GM12891 (cell line): ENCODE results near the gene PRKAG3.
"Not testable (repeated sequence)": the region's sequence is repeated elsewhere in the genome, so short reads cannot be mapped to it uniquely, and the experiment has no call there.

ENCODE experiments used
- DNase-seq: peaks from one replicate; pipeline ENCODE4 v3.0.0; 2011; ENCODE audit warnings: low spot score; ENCODE audit not compliant: insufficient read length
- FAIRE-seq: peaks from 2 replicates; lab custom pipeline; 2011; peaks lifted over from hg19 to GRCh38; lab: Jason Lieb, UNC
- PAX5 ChIP-seq: IDR thresholded peaks from 2 replicates; pipeline ENCODE4 v1.6.1; 2011; ENCODE audit warnings: low read length, moderate library complexity, mild to moderate bottlenecking; ENCODE audit not compliant: insufficient read depth, severe bottlenecking
- POLR2A ChIP-seq: IDR thresholded peaks from 2 replicates; pipeline ENCODE4 v1.6.1; 2011; ENCODE audit warnings: low read depth, low read length, control low read depth
- POLR2AphosphoS5 ChIP-seq: IDR thresholded peaks from 2 replicates; pipeline ENCODE4 v1.6.1; 2011; ENCODE audit warnings: low read depth, low read length, control low read depth
- POU2F2 ChIP-seq: IDR thresholded peaks from 2 replicates; pipeline ENCODE4 v1.6.1; 2011; ENCODE audit warnings: low read depth, mild to moderate bottlenecking, control low read depth, low read length, moderate library complexity
- SPI1 ChIP-seq: IDR thresholded peaks from 2 replicates; pipeline ENCODE4 v1.6.1; 2011; ENCODE audit warnings: low read depth, low read length, control low read depth
- TAF1 ChIP-seq: IDR thresholded peaks from 2 replicates; pipeline ENCODE4 v1.6.1; 2011; ENCODE audit warnings: low read depth, low read length, control low read depth

The PRKAG3 gene

DNA sequence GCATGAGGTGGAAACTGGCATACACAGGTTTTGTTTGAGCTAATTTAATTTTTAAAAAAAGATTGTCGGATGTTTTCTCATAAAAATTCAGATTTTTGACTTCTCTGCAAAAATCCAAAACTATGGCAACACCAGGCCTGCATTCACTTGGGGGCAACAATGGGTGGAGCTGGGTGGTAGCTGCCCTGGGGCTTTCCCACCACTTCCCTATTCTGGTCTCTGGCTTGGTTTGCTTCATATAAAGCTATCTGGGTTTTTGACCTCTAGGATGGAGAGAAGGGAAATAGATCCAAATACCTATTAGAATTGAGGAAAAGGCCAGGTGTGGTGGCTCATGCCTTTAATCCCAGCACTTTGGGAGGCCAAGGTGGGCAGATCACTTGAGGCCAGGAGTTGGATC lies 55.1 kb downstream of the PRKAG3 start:
- DNase-seq (no peak), FAIRE-seq (no peak)
- TF ChIP-seq POLR2AphosphoS5 = no peak
- TF ChIP-seq POLR2A = no peak
- no peak for TF ChIP-seq SPI1
- TF ChIP-seq PAX5 = no peak

- FAIRE-seq (no peak), DNase-seq (no peak)
- no peak for TF ChIP-seq POU2F2
- TF ChIP-seq POLR2A = no peak
- TF ChIP-seq PAX5 = no peak
- TF ChIP-seq TAF1 = no peak
- TF ChIP-seq SPI1 = no peak
- no peak for TF ChIP-seq POLR2AphosphoS5
These were observed 57.7 kb downstream of the PRKAG3 start for GRCh38 chr2:218773881-218774280.

GRCh38 chr2:218772759-218773158 lies 58.8 kb downstream of the PRKAG3 start:
- not testable (repeated sequence) for FAIRE-seq, DNase-seq
